WERI-Rb-1 (cell line): ENCODE measurements around the gene YIPF7.

Experiments used
- DNase-seq: peaks from one replicate; pipeline ENCODE4 v3.0.0-alpha.2; 2020
- H3K27ac ChIP-seq: fragments of 250-450 bp; sonication (Bioruptor Pico); 2 replicates; pipeline ENCODE4 v1.5.1; 2020; ENCODE audit warnings: mild to moderate bottlenecking, moderate library complexity
- H3K27me3 ChIP-seq: fragments of 250-450 bp; sonication (Bioruptor Pico); 2 replicates; pipeline ENCODE4 v1.5.1; 2021; ENCODE audit warnings: mild to moderate bottlenecking, low read depth, moderate library complexity; ENCODE audit not compliant: insufficient read depth, severe bottlenecking
- H3K36me3 ChIP-seq: fragments of 250-450 bp; sonication (Bioruptor Pico); 2 replicates; pipeline ENCODE4 v1.5.1; 2020; ENCODE audit warnings: mild to moderate bottlenecking, moderate library complexity
- H3K4me3 ChIP-seq: 2 replicates; pipeline ENCODE4 v1.5.1; 2011; ENCODE audit warnings: low read depth, mild to moderate bottlenecking, control low read depth, low read length
- H3K9me3 ChIP-seq: fragments of 250-450 bp; sonication (Bioruptor Pico); 2 replicates; pipeline ENCODE4 v1.5.1; 2021; ENCODE audit warnings: mild to moderate bottlenecking, moderate library complexity; ENCODE audit not compliant: severe bottlenecking
- CTCF ChIP-seq: IDR thresholded peaks from 2 replicates; pipeline ENCODE4 v1.5.1; 2011; ENCODE audit warnings: low read depth, mild to moderate bottlenecking, control low read depth, inconsistent platforms, low read length

The YIPF7 gene

GRCh38 chr4:44678094-44679041 is 26.9 kb upstream of the YIPF7 start, which contains the start of gene GUF1:
GUF1 (plus strand) TSS chr4:44678420; CDS start chr4:44678623, 203 bp downstream.
- H3K9me3 ChIP-seq = no peaks in the 10 kb centered on the region
- peak; percentile 89 for DNase-seq
- TF ChIP-seq CTCF = no peak
- peak within 1 kb of the TSS; percentile 99 for H3K4me3 ChIP-seq
- H3K36me3 ChIP-seq = peaks cover 14% of the 10 kb centered on the region
- no peaks in the 10 kb centered on the region for H3K27me3 ChIP-seq
- H3K27ac ChIP-seq = peak within 1 kb of the TSS; percentile 92

DNA sequence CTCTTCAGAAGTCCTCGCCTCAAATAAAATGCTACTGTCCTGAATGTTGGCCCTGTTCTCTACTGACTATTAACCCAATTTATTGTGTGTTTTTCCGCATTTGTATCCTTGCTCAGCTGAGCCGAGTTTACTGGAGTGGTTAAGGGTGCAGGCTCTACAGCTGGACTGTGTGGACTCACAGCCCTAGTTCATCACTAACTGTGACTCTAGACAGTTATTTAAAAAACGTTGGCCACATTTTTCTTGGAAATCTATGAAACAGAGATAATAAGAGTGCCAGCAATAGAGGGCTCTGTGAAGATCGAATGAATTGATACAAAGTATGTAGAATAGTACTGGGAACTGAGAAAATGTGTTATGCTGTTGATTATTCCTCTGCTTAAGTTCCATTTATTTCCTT is 23.9 kb upstream of the YIPF7 start:
- Histone ChIP-seq H3K4me3 (no peak overlapping the region), H3K36me3 (no peaks in the 10 kb centered on the region), H3K27ac (no peak overlapping the region), H3K9me3 (no peaks in the 10 kb centered on the region), H3K27me3 (no peaks in the 10 kb centered on the region)
- DNase-seq = no peak
- no peak for TF ChIP-seq CTCF

GRCh38 chr4:44674471-44674870 is 23.0 kb upstream of the YIPF7 start:
- no peak for TF ChIP-seq CTCF
- Histone ChIP-seq H3K27me3 (no peaks in the 10 kb centered on the region), H3K9me3 (no peaks in the 10 kb centered on the region), H3K27ac (no peak overlapping the region), H3K4me3 (no peak overlapping the region), H3K36me3 (no peaks in the 10 kb centered on the region)
- no peak for DNase-seq

GRCh38 chr4:44671636-44672035 is 20.2 kb upstream of the YIPF7 start:
- TF ChIP-seq CTCF = no peak
- H3K4me3 ChIP-seq = no peak overlapping the region
- no peaks in the 10 kb centered on the region for H3K9me3 ChIP-seq
- no peak overlapping the region for H3K27ac ChIP-seq
- H3K27me3 ChIP-seq = no peaks in the 10 kb centered on the region
- DNase-seq = no peak
- H3K36me3 ChIP-seq = no peaks in the 10 kb centered on the region

- no peak for TF ChIP-seq CTCF
- no peak for DNase-seq
- no peak overlapping the region for H3K27ac ChIP-seq
- no peaks in the 10 kb centered on the region for H3K9me3 ChIP-seq
- no peaks in the 10 kb centered on the region for H3K27me3 ChIP-seq
- no peak overlapping the region for H3K4me3 ChIP-seq
- H3K36me3 ChIP-seq = no peaks in the 10 kb centered on the region
Observed at GRCh38 chr4:44670506-44671199, 19.2 kb upstream of the YIPF7 start.
